ENCODE data around the gene FBXW4. TPM values are rescaled to one million over a fixed set of nuclear protein-coding genes. Genes with fewer than 3 reads are reported as not detected.
A peak's percentile ranks its signal among the peaks of the same experiment; 100 is the strongest.

Gene FBXW4
- total RNA-seq, 1 donor from 2014 or later, result 70.7 TPM

- Mint-ChIP-seq H3K36me3 (ENCODE audit: insufficient read depth) (peaks cover 4% of the 10 kb centered on the region), H3K4me1 (ENCODE audit: low read depth) (peaks cover 16% of the 10 kb centered on the region), H3K4me3 (ENCODE audit: low read depth) (peak overlapping the region; percentile 49), H3K9me3 (ENCODE audit: low read depth) (no peaks in the 10 kb centered on the region), H3K27ac (peak overlapping the region; percentile 26), H3K27me3 (no peaks in the 10 kb centered on the region)
- DNase-seq (ENCODE audit: low spot score, unreplicated experiment), result no peak
- TF ChIP-seq CTCF (IDR thresholded peaks at IDR 0.05; ENCODE audit: unreplicated experiment), result no peak
These were observed 1.7 kb upstream of the FBXW4 start for GRCh38 chr10:101696632-101697031.

DNA sequence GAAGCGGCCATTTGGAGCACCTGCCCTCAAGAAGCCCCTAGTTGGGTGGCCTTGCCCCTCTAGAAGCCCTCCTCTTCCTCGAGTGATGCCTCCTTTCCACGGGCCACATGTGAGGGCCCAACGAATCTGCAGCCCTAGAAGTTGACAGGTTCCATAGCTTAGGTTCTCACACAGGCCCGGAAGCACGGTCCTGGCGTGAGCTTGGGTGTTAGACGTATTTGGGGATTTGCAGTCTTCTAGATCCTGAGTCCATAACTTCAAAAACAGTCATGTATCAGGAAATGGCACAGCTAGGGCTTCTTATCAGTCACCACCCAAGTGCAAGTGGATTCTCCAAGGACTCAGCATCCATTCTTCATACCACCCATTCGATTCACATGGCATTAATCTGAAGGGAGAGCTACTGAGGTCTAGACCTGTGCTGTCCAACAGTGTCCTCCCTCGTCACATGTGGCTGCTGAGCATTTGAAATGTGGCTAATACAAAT is 477 bp upstream of the FBXW4 start:
- H3K4me3 Mint-ChIP-seq (ENCODE audit: low read depth), result peak overlapping the region; percentile 70
- H3K36me3 Mint-ChIP-seq (ENCODE audit: insufficient read depth), result peaks cover 4% of the 10 kb centered on the region
- no peaks in the 10 kb centered on the region for H3K27me3 Mint-ChIP-seq
- H3K9me3 Mint-ChIP-seq (ENCODE audit: low read depth), result no peaks in the 10 kb centered on the region
- DNase-seq (ENCODE audit: low spot score, unreplicated experiment), result no peak
- TF ChIP-seq CTCF (IDR thresholded peaks at IDR 0.05; ENCODE audit: unreplicated experiment), result no peak
- H3K4me1 Mint-ChIP-seq (ENCODE audit: low read depth), result peaks cover 20% of the 10 kb centered on the region
- peak overlapping the region; percentile 96 for H3K27ac Mint-ChIP-seq

- no peak for TF ChIP-seq CTCF (IDR thresholded peaks at IDR 0.05; ENCODE audit: unreplicated experiment)
- Mint-ChIP-seq H3K27me3 (no peaks in the 10 kb centered on the region), H3K27ac (peak overlapping the region; percentile 100)
These were observed 844 bp downstream of the FBXW4 start for GRCh38 chr10:101693978-101694673.

GRCh38 chr10:101693651-101693977 is 1.4 kb downstream of the FBXW4 start:
- TF ChIP-seq CTCF (IDR thresholded peaks at IDR 0.05; ENCODE audit: unreplicated experiment), result no peak
- Mint-ChIP-seq H3K9me3 (ENCODE audit: low read depth) (no peaks in the 10 kb centered on the region), H3K27ac (peak overlapping the region; percentile 99), H3K4me1 (ENCODE audit: low read depth) (peaks cover 32% of the 10 kb centered on the region), H3K4me3 (ENCODE audit: low read depth) (peak overlapping the region; percentile 90), H3K27me3 (no peaks in the 10 kb centered on the region), H3K36me3 (ENCODE audit: insufficient read depth) (peaks cover 4% of the 10 kb centered on the region)
- DNase-seq (ENCODE audit: low spot score, unreplicated experiment), result no peak

More at GRCh38 chr10:101693978-101694673, 844 bp downstream of the FBXW4 start:
- Mint-ChIP-seq H3K4me1 (ENCODE audit: low read depth) (peaks cover 32% of the 10 kb centered on the region), H3K4me3 (ENCODE audit: low read depth) (peak overlapping the region; percentile 90), H3K9me3 (ENCODE audit: low read depth) (no peaks in the 10 kb centered on the region), H3K36me3 (ENCODE audit: insufficient read depth) (peaks cover 4% of the 10 kb centered on the region)
- peak; percentile 56 for DNase-seq (ENCODE audit: low spot score, unreplicated experiment)

DNA sequence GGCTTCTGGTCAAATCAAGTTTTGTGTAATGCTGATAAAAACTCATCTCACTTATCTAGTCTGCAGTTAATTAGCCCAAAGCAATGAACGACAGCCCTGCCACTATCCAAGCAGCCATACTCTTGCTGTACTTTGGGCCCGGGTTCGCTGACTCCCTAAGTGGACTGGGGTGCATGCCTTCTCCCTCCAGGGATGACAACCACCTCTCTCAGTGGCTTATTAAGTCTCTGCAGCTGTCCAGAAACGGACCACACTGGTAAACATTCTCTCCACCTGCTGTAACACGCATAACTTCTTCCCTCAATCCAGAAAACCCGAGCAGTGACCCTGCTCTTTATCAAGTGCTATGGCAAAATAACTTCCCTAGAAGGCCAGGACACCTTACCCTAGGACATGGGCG is 3.9 kb downstream of the FBXW4 start:
- no peak for TF ChIP-seq CTCF (IDR thresholded peaks at IDR 0.05; ENCODE audit: unreplicated experiment)
- no peak for DNase-seq (ENCODE audit: low spot score, unreplicated experiment)
- Mint-ChIP-seq H3K27me3 (no peaks in the 10 kb centered on the region), H3K27ac (no peak overlapping the region), H3K4me1 (ENCODE audit: low read depth) (peaks cover 35% of the 10 kb centered on the region), H3K4me3 (ENCODE audit: low read depth) (no peak overlapping the region), H3K36me3 (ENCODE audit: insufficient read depth) (peaks cover 6% of the 10 kb centered on the region), H3K9me3 (ENCODE audit: low read depth) (no peaks in the 10 kb centered on the region)

Measured in progenitor cell of endocrine pancreas (in vitro differentiated cells).